SK-N-MC (cell line): ENCODE data around the gene TMEM135.

Experiments
- EZH2 ChIP-seq: fragments of 200-600 bp; sonication (generic); IDR thresholded peaks from one replicate; pipeline ENCODE4 v1.6.1; 2017; ENCODE audit warnings: antibody characterized with exemption
- POLR2AphosphoS5 ChIP-seq: IDR thresholded peaks from 2 replicates; pipeline ENCODE4 v1.6.1; 2012; ENCODE audit warnings: mild to moderate bottlenecking, low read depth, low read length, borderline replicate concordance

- TF ChIP-seq POLR2AphosphoS5 (no peak), EZH2 (no peak)
These were observed 277.5 kb downstream of the TMEM135 start for GRCh38 chr11:87315229-87315628.
